Colonic mucosa (tissue), 4 donors: Measurements from ENCODE around the gene SUGCT. TPM values are rescaled to one million over a fixed set of nuclear protein-coding genes. Genes with fewer than 3 reads are reported as not detected.

Source experiments
- DNase-seq: peaks from one replicate; pipeline ENCODE4 v3.0.0-alpha.2; 2020
- H3K27ac ChIP-seq: fragments of 200-600 bp; one replicate; pipeline ENCODE4 v1.8.0; 2021
- H3K27me3 ChIP-seq: fragments of 200-600 bp; one replicate; pipeline ENCODE4 v1.8.0; 2021
- H3K36me3 ChIP-seq: fragments of 200-600 bp; one replicate; pipeline ENCODE4 v1.8.0; 2021
- H3K4me1 ChIP-seq: fragments of 200-600 bp; one replicate; pipeline ENCODE4 v1.8.0; 2021; ENCODE audit warnings: mild to moderate bottlenecking
- H3K4me3 ChIP-seq: fragments of 200-600 bp; one replicate; pipeline ENCODE4 v1.8.0; 2021
- H3K9ac ChIP-seq, 2 donors: one replicate each; pipeline ENCODE4 v1.7.0; 2013; ENCODE audit warnings: control low read depth in 2 of 2, low read depth in 2 of 2, low read length in 2 of 2
- H3K9me3 ChIP-seq: fragments of 200-600 bp; one replicate; pipeline ENCODE4 v1.8.0; 2021
- CTCF ChIP-seq: fragments of 200-600 bp; IDR thresholded peaks from one replicate; pipeline ENCODE4 v1.8.0; 2022; ENCODE audit warnings: antibody characterized with exemption, mild to moderate bottlenecking
- intact Hi-C: fragments of 100-400 bp; cut with DNase I; formaldehyde crosslinking; loops from one replicate; pipeline ENCODE4 v1.14.1; 2022
- total RNA-seq, 2 donors: library from RNA; stranded (reverse); fragmentation: NEBNext Ultra II Directional in 1 of 2; extraction: Animal tissue kit (Norgen Biotek cat#: 25700) in 1 of 2; gene quantifications; one replicate each; pipeline ENCODE4 v1.2.1, GENCODE V29; 2021
- donor health status: healthy.
- donor health status: DM: no; HTN: no; CAD: no.
- donor health status: DM: no; HTN: no; CAD: no.

Gene SUGCT
- total RNA-seq, 2 donors from 2014 or later, result 3.6 to 15.1 TPM

GRCh38 chr7:40436710-40437109 lies 301.9 kb downstream of the SUGCT start:
- H3K27me3 ChIP-seq, result no peaks in the 10 kb centered on the region
- no peak overlapping the region for H3K9ac ChIP-seq
- H3K27ac ChIP-seq, result no peak overlapping the region
- DNase-seq, result no peak
- TF ChIP-seq CTCF, result no peak
- no peaks in the 10 kb centered on the region for H3K9me3 ChIP-seq
- no peak overlapping the region for H3K4me3 ChIP-seq
- intact Hi-C loops, result no loop called here
- no peaks in the 10 kb centered on the region for H3K4me1 ChIP-seq
- no peaks in the 10 kb centered on the region for H3K36me3 ChIP-seq

GRCh38 chr7:40437498-40437897 lies 302.7 kb downstream of the SUGCT start:
- Histone ChIP-seq H3K4me1 (no peaks in the 10 kb centered on the region), H3K9ac (no peak overlapping the region), H3K27ac (no peak overlapping the region), H3K4me3 (no peak overlapping the region), H3K36me3 (no peaks in the 10 kb centered on the region), H3K27me3 (no peaks in the 10 kb centered on the region), H3K9me3 (no peaks in the 10 kb centered on the region)
- no peak for TF ChIP-seq CTCF
- no peak for DNase-seq
- intact Hi-C loops, result no loop called here

GRCh38 chr7:40437936-40438634 lies 303.3 kb downstream of the SUGCT start:
- no peaks in the 10 kb centered on the region for H3K9me3 ChIP-seq
- no peak for DNase-seq
- intact Hi-C loops, result no loop called here
- no peak for TF ChIP-seq CTCF
- H3K27ac ChIP-seq, result no peak overlapping the region
- no peak overlapping the region for H3K4me3 ChIP-seq
- H3K36me3 ChIP-seq, result no peaks in the 10 kb centered on the region
- H3K9ac ChIP-seq, result no peak overlapping the region
- no peaks in the 10 kb centered on the region for H3K27me3 ChIP-seq
- no peaks in the 10 kb centered on the region for H3K4me1 ChIP-seq

- Histone ChIP-seq H3K4me3 (no peak overlapping the region), H3K36me3 (no peaks in the 10 kb centered on the region)
- intact Hi-C loops, result no loop called here
Observed at GRCh38 chr7:40439686-40440085, 304.9 kb downstream of the SUGCT start.

GRCh38 chr7:40447345-40447744 lies 312.5 kb downstream of the SUGCT start:
- no peaks in the 10 kb centered on the region for H3K9me3 ChIP-seq
- DNase-seq, result no peak
- no peaks in the 10 kb centered on the region for H3K4me1 ChIP-seq
- no peak overlapping the region for H3K27ac ChIP-seq
- H3K9ac ChIP-seq, result no peak overlapping the region
- no peak for TF ChIP-seq CTCF
- H3K4me3 ChIP-seq, result no peak overlapping the region
- intact Hi-C loops, result no loop called here
- H3K27me3 ChIP-seq, result no peaks in the 10 kb centered on the region
- no peaks in the 10 kb centered on the region for H3K36me3 ChIP-seq

More at GRCh38 chr7:40439686-40440085, 304.9 kb downstream of the SUGCT start:
- Histone ChIP-seq H3K4me1 (no peaks in the 10 kb centered on the region), H3K9me3 (no peaks in the 10 kb centered on the region), H3K27ac (no peak overlapping the region), H3K9ac (no peak overlapping the region), H3K27me3 (no peaks in the 10 kb centered on the region)
- DNase-seq, result no peak
- no peak for TF ChIP-seq CTCF
